ENCODE results near the gene KRTAP2-2. TPM values are rescaled to one million over a fixed set of nuclear protein-coding genes. Genes with fewer than 3 reads are reported as not detected.

The KRTAP2-2 gene
- total and polyA plus RNA-seq, 2 of the 4 experiments (the other 2 are of a cell fraction) = 0.17 TPM; not detected in 1

DNA sequence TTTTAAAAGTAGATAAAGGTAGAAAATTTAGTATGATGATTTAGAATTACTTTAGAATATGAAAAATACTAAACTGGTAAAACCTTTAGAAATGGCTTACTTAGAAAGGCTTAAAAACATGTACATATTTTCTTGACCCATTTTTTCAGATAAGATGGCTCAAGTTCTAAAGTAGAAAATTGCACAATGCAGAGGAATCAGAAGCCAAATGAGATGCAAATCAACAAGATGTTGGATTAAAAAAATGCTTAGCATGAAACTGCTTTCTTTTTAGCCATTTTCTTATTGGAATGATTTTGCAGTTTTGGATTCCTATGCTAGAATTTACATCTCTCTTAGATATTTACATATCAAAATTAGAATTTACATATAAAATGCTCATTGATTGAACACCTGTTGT, 44.6 kb downstream of the KRTAP2-2 start:
- Histone ChIP-seq H3K14ac (replicated peaks; ENCODE audit: low read depth, low read length) (no peak overlapping the region), H2AFZ (replicated peaks; ENCODE audit: low read length, poor library complexity) (no peak overlapping the region), H3K9me3 (ENCODE audit: control insufficient read depth, insufficient read depth, low read length) (no peaks in the 10 kb centered on the region), H2AK5ac (ENCODE audit: low read depth, low read length) (no peak overlapping the region), H3K27me3 (ENCODE audit: control insufficient read depth, insufficient read depth, low read length) (no peaks in the 10 kb centered on the region), H4K8ac (ENCODE audit: low read depth in 2 of 2, low read length in 2 of 2) (no peak overlapping the region), H3K9me1 (ENCODE audit: insufficient read depth, low read length) (no peaks in the 10 kb centered on the region; the same call in 1 of the 2 replicates), H3K23ac (ENCODE audit: low read depth, low read length) (no peak overlapping the region), H2BK120ac (ENCODE audit: low read depth, low read length) (no peak overlapping the region), H4K20me1 (ENCODE audit: insufficient read depth, low read length) (no peaks in the 10 kb centered on the region), H4K91ac (ENCODE audit: insufficient read depth, low read depth, low read length) (no peak overlapping the region), H3K4me2 (ENCODE audit: low read depth, low read length) (no peak overlapping the region), H3K9ac (ENCODE audit: low read depth, low read length) (no peak overlapping the region), H3K4me1 (ENCODE audit: control insufficient read depth, insufficient read depth, low read length) (peaks cover 1% of the 10 kb centered on the region; the same call in 1 of the 2 replicates), H3K4ac (ENCODE audit: low read depth, low read length) (no peak overlapping the region), H3K79me1 (ENCODE audit: low read depth in 1 of 2, low read length in 2 of 2) (no peaks in the 10 kb centered on the region), H3K27ac (ENCODE audit: insufficient read depth, low read length) (no peak overlapping the region), H2BK20ac (ENCODE audit: low read depth, low read length) (no peak overlapping the region), H3K4me3 (ENCODE audit: insufficient read depth, low read depth, low read length) (no peak overlapping the region), H2BK15ac (ENCODE audit: low read depth, low read length) (no peak overlapping the region), H3K56ac (ENCODE audit: extremely low read depth, insufficient read depth, low read length) (no peak overlapping the region), H4K5ac (ENCODE audit: low read depth, low read length) (no peak overlapping the region), H3K36me3 (ENCODE audit: control insufficient read depth, insufficient read depth, low read length) (no peaks in the 10 kb centered on the region), H3K18ac (ENCODE audit: low read depth, low read length) (no peak overlapping the region), H2BK5ac (ENCODE audit: low read depth, low read length, poor library complexity, severe bottlenecking) (no peak overlapping the region), H2AK9ac (replicated peaks; ENCODE audit: low read depth, low read length, poor library complexity) (no peak overlapping the region)
- TF ChIP-seq CEBPB (IDR thresholded peaks at IDR 0.05; ENCODE audit: low read depth, low read length) (peak; percentile 29; the same call in 1 of the 2 replicates), NFE2L2 (IDR thresholded peaks at IDR 0.05; ENCODE audit: low read depth, low read length) (no peak), MAZ (IDR thresholded peaks at IDR 0.05; ENCODE audit: borderline replicate concordance, low read depth, low read length) (no peak)
- intact Hi-C loops (cut with micrococcal nuclease) = no loop called here
- DNase-seq = no peak
- in situ Hi-C loops (cut with MboI; ENCODE audit: low sequenced_read_pairs) = no loop called here
- ChIA-PET POLR2A (ENCODE audit: unreplicated experiment) (no interaction called here), CTCF (no interaction called here)
- no TSS peak for BruUV-seq (replicated peaks)
- ATAC-seq (ENCODE audit: low read depth) = no peak
- dilution Hi-C loops (cut with HindIII; ENCODE audit: low sequenced_read_pairs, unreplicated experiment) = no loop called here

Measured in IMR-90 (cell line).